Fibroblast of lung (primary cell): Measurements from ENCODE around the gene OR10A7. TPM values are rescaled to one million over a fixed set of nuclear protein-coding genes. Genes with fewer than 3 reads are reported as not detected.

Experiments
- DNase-seq, 2 donors: peaks; one replicate each; pipeline versions ENCODE4 v3.0.0 to v3.0.0-alpha.2; 2010; ENCODE audit warnings: low read depth in 2 of 2
- H2AFZ ChIP-seq: 2 replicates; pipeline ENCODE4 v1.5.1; 2012; ENCODE audit warnings: low read length, control low read depth, inconsistent platforms
- H3K27ac ChIP-seq: 2 replicates; pipeline ENCODE4 v1.5.1; 2011; ENCODE audit warnings: low read length, control low read depth; ENCODE audit not compliant: insufficient read depth
- H3K27me3 ChIP-seq: 2 replicates; pipeline ENCODE4 v1.5.1; 2011; ENCODE audit warnings: mild to moderate bottlenecking, low read length; ENCODE audit not compliant: control insufficient read depth, insufficient read depth
- H3K36me3 ChIP-seq: 2 replicates; pipeline ENCODE4 v1.5.1; 2011; ENCODE audit warnings: low read length; ENCODE audit not compliant: control insufficient read depth, insufficient read depth
- H3K4me1 ChIP-seq: 2 replicates; pipeline ENCODE4 v1.5.1; 2011; ENCODE audit warnings: low read length; ENCODE audit not compliant: control insufficient read depth, insufficient read depth; ENCODE audit errors: extremely low read depth
- H3K4me2 ChIP-seq: 2 replicates; pipeline ENCODE4 v1.5.1; 2011; ENCODE audit warnings: low read length, control low read depth; ENCODE audit not compliant: insufficient read depth; ENCODE audit errors: extremely low read depth
- H3K4me3 ChIP-seq, 4 experiments: fragments of 200-600 bp in 1 of 4; sonication (generic) in 1 of 4; replicated peaks in 1 of 4; 2 replicates each; pipeline ENCODE4 v1.5.1; 2011 to 2016; ENCODE audit warnings: low read length in 4 of 4, low read depth in 3 of 4, mild to moderate bottlenecking in 3 of 4, control low read depth in 2 of 4, inconsistent platforms in 1 of 4, mixed read lengths in 1 of 4; ENCODE audit not compliant: insufficient read depth in 1 of 4; ENCODE audit errors: control extremely low read depth in 1 of 4
- H3K79me2 ChIP-seq: 2 replicates; pipeline ENCODE4 v1.5.1; 2012; ENCODE audit warnings: mild to moderate bottlenecking, low read length, inconsistent platforms; ENCODE audit not compliant: control insufficient read depth, insufficient read depth
- H3K9ac ChIP-seq: 2 replicates; pipeline ENCODE4 v1.5.1; 2011; ENCODE audit warnings: mild to moderate bottlenecking, low read length, control low read depth; ENCODE audit not compliant: insufficient read depth
- H3K9me3 ChIP-seq: 2 replicates; pipeline ENCODE4 v1.5.1; 2012; ENCODE audit warnings: low read depth, low read length; ENCODE audit not compliant: control insufficient read depth, insufficient read depth
- H4K20me1 ChIP-seq: 2 replicates; pipeline ENCODE4 v1.5.1; 2011; ENCODE audit warnings: low read length; ENCODE audit not compliant: control insufficient read depth, insufficient read depth; ENCODE audit errors: extremely low read depth
- EZH2 ChIP-seq: IDR thresholded peaks from 2 replicates; pipeline ENCODE4 v1.5.1; 2012; ENCODE audit warnings: low read length, control low read depth, mild to moderate bottlenecking; ENCODE audit errors: missing control alignments
- polyA plus RNA-seq, 2 donors: library from polyadenylated mRNA; depleted of rRNA in 1 of 2; stranded (reverse) in 1 of 2; unstranded in 1 of 2; fragments of >200 nt; gene quantifications; 2 replicates each; pipeline ENCODE4 v1.2.1, GENCODE V29; 2011 to 2012; ENCODE audit warnings: missing spikeins in 1 of 2
- total RNA-seq: library from RNA; depleted of rRNA; stranded (reverse); fragments of >200 nt; gene quantifications from 2 replicates; pipeline ENCODE4 v1.2.1, GENCODE V29; 2014
- TF ChIP-seq, protein P1 (sequence below), 2 donors: IDR thresholded peaks in 1 of 2; conservative IDR thresholded peaks in 1 of 2; 1 replicate in 1 of 2; 2 replicates in 1 of 2; pipeline ENCODE4 v1.5.1; 2011 to 2012; ENCODE audit warnings: low read length in 2 of 2, control low read depth in 1 of 2, inconsistent platforms in 1 of 2, low read depth in 1 of 2, mild to moderate bottlenecking in 1 of 2

The OR10A7 gene
- total and polyA plus RNA-seq, 2 donors (not counting 1 experiment from before 2014, with no cell fraction given): not detected

GRCh38 chr12:55258303-55258702, 37.5 kb downstream of the OR10A7 start:
- TF ChIP-seq, protein P1, sequence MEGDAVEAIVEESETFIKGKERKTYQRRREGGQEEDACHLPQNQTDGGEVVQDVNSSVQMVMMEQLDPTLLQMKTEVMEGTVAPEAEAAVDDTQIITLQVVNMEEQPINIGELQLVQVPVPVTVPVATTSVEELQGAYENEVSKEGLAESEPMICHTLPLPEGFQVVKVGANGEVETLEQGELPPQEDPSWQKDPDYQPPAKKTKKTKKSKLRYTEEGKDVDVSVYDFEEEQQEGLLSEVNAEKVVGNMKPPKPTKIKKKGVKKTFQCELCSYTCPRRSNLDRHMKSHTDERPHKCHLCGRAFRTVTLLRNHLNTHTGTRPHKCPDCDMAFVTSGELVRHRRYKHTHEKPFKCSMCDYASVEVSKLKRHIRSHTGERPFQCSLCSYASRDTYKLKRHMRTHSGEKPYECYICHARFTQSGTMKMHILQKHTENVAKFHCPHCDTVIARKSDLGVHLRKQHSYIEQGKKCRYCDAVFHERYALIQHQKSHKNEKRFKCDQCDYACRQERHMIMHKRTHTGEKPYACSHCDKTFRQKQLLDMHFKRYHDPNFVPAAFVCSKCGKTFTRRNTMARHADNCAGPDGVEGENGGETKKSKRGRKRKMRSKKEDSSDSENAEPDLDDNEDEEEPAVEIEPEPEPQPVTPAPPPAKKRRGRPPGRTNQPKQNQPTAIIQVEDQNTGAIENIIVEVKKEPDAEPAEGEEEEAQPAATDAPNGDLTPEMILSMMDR (conservative IDR thresholded peaks at IDR 0.05 in 1 of 2, IDR thresholded peaks at IDR 0.05 in 1 of 2; ENCODE audit: low read depth in 1 of 2, low read length in 2 of 2): no peak
- TF ChIP-seq EZH2: no peak
- Histone ChIP-seq H3K27ac (no peak overlapping the region), H4K20me1 (no peaks in the 10 kb centered on the region), H3K9me3 (no peaks in the 10 kb centered on the region), H3K4me1 (no peaks in the 10 kb centered on the region), H3K36me3 (no peaks in the 10 kb centered on the region), H3K4me2 (no peak overlapping the region), H3K27me3 (no peaks in the 10 kb centered on the region), H3K79me2 (no peaks in the 10 kb centered on the region), H3K9ac (no peak overlapping the region), H3K4me3 (no peak overlapping the region), H2AFZ (no peak overlapping the region)
- DNase-seq: no peak

Other genes with a start within 250 kb of the OR10A7 start
- not detected in 2 replicates for gene TESPA1, start 236.3 kb upstream of the OR10A7 start, total RNA-seq
- gene TESPA1, start 236.3 kb upstream of the OR10A7 start, polyA plus RNA-seq: not detected in 2 replicates
- not detected in 2 replicates for gene NEUROD4, start 201.1 kb upstream of the OR10A7 start, total RNA-seq
- not detected in 2 replicates for gene NEUROD4, start 201.1 kb upstream of the OR10A7 start, polyA plus RNA-seq
- not detected in 2 replicates for gene OR9K2, start 94.6 kb upstream of the OR10A7 start, total RNA-seq
- gene OR9K2, start 94.6 kb upstream of the OR10A7 start, polyA plus RNA-seq: not detected in 2 replicates
- gene OR6C74, start 23.6 kb downstream of the OR10A7 start, total RNA-seq: not detected in 2 replicates
- gene OR6C74, start 23.6 kb downstream of the OR10A7 start, polyA plus RNA-seq: not detected in 2 replicates
- gene OR6C6, start 75.5 kb downstream of the OR10A7 start, total RNA-seq: not detected in 2 replicates
- gene OR6C6, start 75.5 kb downstream of the OR10A7 start, polyA plus RNA-seq: not detected in 2 replicates
- not detected in 2 replicates for gene OR6C1, start 93.3 kb downstream of the OR10A7 start, total RNA-seq
- gene OR6C1, start 93.3 kb downstream of the OR10A7 start, polyA plus RNA-seq: not detected in 2 replicates
- not detected in 2 replicates for gene OR6C3, start 109.7 kb downstream of the OR10A7 start, total RNA-seq
- gene OR6C3, start 109.7 kb downstream of the OR10A7 start, polyA plus RNA-seq: not detected in 2 replicates
- gene OR6C75, start 141.9 kb downstream of the OR10A7 start, total RNA-seq: not detected in 2 replicates
- gene OR6C75, start 141.9 kb downstream of the OR10A7 start, polyA plus RNA-seq: not detected in 2 replicates
- not detected in 2 replicates for gene OR6C65, start 179.5 kb downstream of the OR10A7 start, total RNA-seq
- gene OR6C65, start 179.5 kb downstream of the OR10A7 start, polyA plus RNA-seq: not detected in 2 replicates
- not detected in 2 replicates for gene OR6C76, start 205.2 kb downstream of the OR10A7 start, total RNA-seq
- not detected in 2 replicates for gene OR6C76, start 205.2 kb downstream of the OR10A7 start, polyA plus RNA-seq
- gene OR6C2, start 223.1 kb downstream of the OR10A7 start, total RNA-seq: not detected in 2 replicates
- gene OR6C2, start 223.1 kb downstream of the OR10A7 start, polyA plus RNA-seq: not detected in 2 replicates
- gene OR6C70, start 249.1 kb downstream of the OR10A7 start, total RNA-seq: not detected in 2 replicates
- gene OR6C70, start 249.1 kb downstream of the OR10A7 start, polyA plus RNA-seq: not detected in 2 replicates